Erythroblast (primary cell): ENCODE data around the gene GABRP.
A peak's percentile ranks its signal among the peaks of the same experiment; 100 is the strongest.

ENCODE experiments used
- DNase-seq, 2 experiments: peaks; one replicate each; lab custom pipeline; 2025; lab: John Stamatoyannopoulos, UW
- GATA1 ChIP-seq: IDR thresholded peaks from 2 replicates; pipeline ENCODE4 v1.6.1; 2011; ENCODE audit warnings: low read depth, mild to moderate bottlenecking, control low read depth, low read length, moderate library complexity
- POLR2A ChIP-seq: IDR thresholded peaks from 2 replicates; pipeline ENCODE4 v1.6.1; 2011; ENCODE audit warnings: mild to moderate bottlenecking, low read length

Gene GABRP

GRCh38 chr5:170783498-170784247, at the start of gene GABRP:
GABRP (plus strand) TSS chr5:170783725; CDS start chr5:170788616, 4,891 bp downstream.
- no peak for DNase-seq
- no peak for TF ChIP-seq GATA1
- no peak for TF ChIP-seq POLR2A

- no peak for DNase-seq
- no peak for TF ChIP-seq POLR2A
- TF ChIP-seq GATA1, result no peak
These were observed 46.6 kb upstream of the GABRP start for GRCh38 chr5:170736966-170737365.

GRCh38 chr5:170737591-170737990, 45.9 kb upstream of the GABRP start:
- DNase-seq, result no peak
- no peak for TF ChIP-seq GATA1
- TF ChIP-seq POLR2A, result no peak

GRCh38 chr5:170738840-170739239, 44.7 kb upstream of the GABRP start:
- TF ChIP-seq GATA1, result no peak
- no peak for DNase-seq

- DNase-seq, result no peak
- no peak for TF ChIP-seq POLR2A
- no peak for TF ChIP-seq GATA1
These were observed 44.1 kb upstream of the GABRP start for GRCh38 chr5:170739446-170739845.

GRCh38 chr5:170740551-170741205, 42.8 kb upstream of the GABRP start:
- TF ChIP-seq GATA1, result no peak
- no peak for TF ChIP-seq POLR2A
- DNase-seq, result no peak

- TF ChIP-seq GATA1 (no peak), POLR2A (no peak)
These were observed 41.7 kb upstream of the GABRP start for GRCh38 chr5:170741801-170742200.

GRCh38 chr5:170743876-170744212, 39.7 kb upstream of the GABRP start:
- DNase-seq, result no peak
- TF ChIP-seq POLR2A, result no peak

More at GRCh38 chr5:170741801-170742200, 41.7 kb upstream of the GABRP start:
- no peak for DNase-seq

- TF ChIP-seq GATA1 (no peak), POLR2A (no peak)
- no peak for DNase-seq
These were observed 37.9 kb upstream of the GABRP start for GRCh38 chr5:170745481-170746071.

- TF ChIP-seq POLR2A, result no peak
- no peak for TF ChIP-seq GATA1
- no peak for DNase-seq
These were observed 37.2 kb upstream of the GABRP start for GRCh38 chr5:170746075-170746960.

GRCh38 chr5:170746961-170747340, 36.6 kb upstream of the GABRP start:
- DNase-seq, result no peak

GRCh38 chr5:170747357-170747756, 36.2 kb upstream of the GABRP start:
- TF ChIP-seq GATA1 (no peak), POLR2A (no peak)
- DNase-seq, result no peak

More at GRCh38 chr5:170746961-170747340, 36.6 kb upstream of the GABRP start:
- no peak for TF ChIP-seq POLR2A
- TF ChIP-seq GATA1, result no peak

- peak; percentile 8 for DNase-seq
- TF ChIP-seq GATA1 (no peak), POLR2A (no peak)
These were observed 35.7 kb upstream of the GABRP start for GRCh38 chr5:170747851-170748250.
